ENCODE measurements around the gene OR6B1.

DNA sequence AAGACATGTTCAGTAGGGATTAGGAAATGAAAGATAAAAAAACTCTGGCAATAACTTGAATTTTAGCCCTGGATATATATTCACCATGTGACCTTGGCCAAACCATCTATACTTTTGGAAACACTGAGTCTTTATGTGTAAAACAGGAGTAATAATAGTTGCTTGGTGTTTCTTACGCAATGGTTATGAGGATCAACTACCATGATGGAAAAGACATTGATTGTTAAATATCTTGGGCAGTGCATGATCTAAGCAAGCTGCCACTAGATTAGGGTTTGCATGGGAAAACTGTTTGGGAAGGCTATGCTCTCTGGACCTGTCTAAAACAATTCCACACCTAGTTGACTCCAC is 6.5 kb downstream of the OR6B1 start:
- TF ChIP-seq, protein P1, sequence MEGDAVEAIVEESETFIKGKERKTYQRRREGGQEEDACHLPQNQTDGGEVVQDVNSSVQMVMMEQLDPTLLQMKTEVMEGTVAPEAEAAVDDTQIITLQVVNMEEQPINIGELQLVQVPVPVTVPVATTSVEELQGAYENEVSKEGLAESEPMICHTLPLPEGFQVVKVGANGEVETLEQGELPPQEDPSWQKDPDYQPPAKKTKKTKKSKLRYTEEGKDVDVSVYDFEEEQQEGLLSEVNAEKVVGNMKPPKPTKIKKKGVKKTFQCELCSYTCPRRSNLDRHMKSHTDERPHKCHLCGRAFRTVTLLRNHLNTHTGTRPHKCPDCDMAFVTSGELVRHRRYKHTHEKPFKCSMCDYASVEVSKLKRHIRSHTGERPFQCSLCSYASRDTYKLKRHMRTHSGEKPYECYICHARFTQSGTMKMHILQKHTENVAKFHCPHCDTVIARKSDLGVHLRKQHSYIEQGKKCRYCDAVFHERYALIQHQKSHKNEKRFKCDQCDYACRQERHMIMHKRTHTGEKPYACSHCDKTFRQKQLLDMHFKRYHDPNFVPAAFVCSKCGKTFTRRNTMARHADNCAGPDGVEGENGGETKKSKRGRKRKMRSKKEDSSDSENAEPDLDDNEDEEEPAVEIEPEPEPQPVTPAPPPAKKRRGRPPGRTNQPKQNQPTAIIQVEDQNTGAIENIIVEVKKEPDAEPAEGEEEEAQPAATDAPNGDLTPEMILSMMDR (IDR thresholded peaks at IDR 0.05; ENCODE audit: poor library complexity, severe bottlenecking): no peak
- TF ChIP-seq SMC3 (conservative IDR thresholded peaks at IDR 0.05; ENCODE audit: poor library complexity): no peak
- no peak for TF ChIP-seq POLR2AphosphoS5 (IDR thresholded peaks at IDR 0.05)
- TF ChIP-seq EZH2 (IDR thresholded peaks at IDR 0.05; ENCODE audit: borderline replicate concordance, insufficient read depth, low read length, poor library complexity, severe bottlenecking): no peak

All from neural cell (in vitro differentiated cells).